ENCODE data around the gene TIGD4. TPM values are rescaled to one million over a fixed set of nuclear protein-coding genes. Genes with fewer than 3 reads are reported as not detected.

The TIGD4 gene
- total RNA-seq, 1 experiment from 2014 or later, result 1.9 TPM

- TF ChIP-seq PREB (CRISPR knock-in tag; IDR thresholded peaks at IDR 0.05; ENCODE audit: borderline replicate concordance), result no peak
- no peak for TF ChIP-seq IRF2 (CRISPR knock-in tag; IDR thresholded peaks at IDR 0.05; ENCODE audit: borderline replicate concordance, low read depth)
These were observed 16.4 kb upstream of the TIGD4 start (continued) for GRCh38 chr4:152795891-152796290.

- DNase-seq (ENCODE audit: low spot score) (no peak), ATAC-seq (no peak)
- no peak for TF ChIP-seq MYBL2 (CRISPR knock-in tag; IDR thresholded peaks at IDR 0.05)
- TF ChIP-seq, protein P1, sequence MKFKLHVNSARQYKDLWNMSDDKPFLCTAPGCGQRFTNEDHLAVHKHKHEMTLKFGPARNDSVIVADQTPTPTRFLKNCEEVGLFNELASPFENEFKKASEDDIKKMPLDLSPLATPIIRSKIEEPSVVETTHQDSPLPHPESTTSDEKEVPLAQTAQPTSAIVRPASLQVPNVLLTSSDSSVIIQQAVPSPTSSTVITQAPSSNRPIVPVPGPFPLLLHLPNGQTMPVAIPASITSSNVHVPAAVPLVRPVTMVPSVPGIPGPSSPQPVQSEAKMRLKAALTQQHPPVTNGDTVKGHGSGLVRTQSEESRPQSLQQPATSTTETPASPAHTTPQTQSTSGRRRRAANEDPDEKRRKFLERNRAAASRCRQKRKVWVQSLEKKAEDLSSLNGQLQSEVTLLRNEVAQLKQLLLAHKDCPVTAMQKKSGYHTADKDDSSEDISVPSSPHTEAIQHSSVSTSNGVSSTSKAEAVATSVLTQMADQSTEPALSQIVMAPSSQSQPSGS (CRISPR knock-in tag; IDR thresholded peaks at IDR 0.05; ENCODE audit: borderline replicate concordance, low read depth), result no peak
- no peak for TF ChIP-seq ZNF232 (CRISPR knock-in tag; IDR thresholded peaks at IDR 0.05)
- TF ChIP-seq, protein P2, sequence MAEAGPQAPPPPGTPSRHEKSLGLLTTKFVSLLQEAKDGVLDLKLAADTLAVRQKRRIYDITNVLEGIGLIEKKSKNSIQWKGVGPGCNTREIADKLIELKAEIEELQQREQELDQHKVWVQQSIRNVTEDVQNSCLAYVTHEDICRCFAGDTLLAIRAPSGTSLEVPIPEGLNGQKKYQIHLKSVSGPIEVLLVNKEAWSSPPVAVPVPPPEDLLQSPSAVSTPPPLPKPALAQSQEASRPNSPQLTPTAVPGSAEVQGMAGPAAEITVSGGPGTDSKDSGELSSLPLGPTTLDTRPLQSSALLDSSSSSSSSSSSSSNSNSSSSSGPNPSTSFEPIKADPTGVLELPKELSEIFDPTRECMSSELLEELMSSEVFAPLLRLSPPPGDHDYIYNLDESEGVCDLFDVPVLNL (CRISPR knock-in tag; IDR thresholded peaks at IDR 0.05; ENCODE audit: borderline replicate concordance, low read depth), result no peak
- no peak for TF ChIP-seq CREB1 (CRISPR knock-in tag; IDR thresholded peaks at IDR 0.05)
- TF ChIP-seq NR1H2 (CRISPR knock-in tag; IDR thresholded peaks at IDR 0.05), result no peak
- TF ChIP-seq FOXK1 (CRISPR knock-in tag; IDR thresholded peaks at IDR 0.05), result no peak
- no peak for TF ChIP-seq STAT6 (CRISPR knock-in tag; conservative IDR thresholded peaks at IDR 0.05; ENCODE audit: low read depth)
- TF ChIP-seq ZSCAN18 (CRISPR knock-in tag; IDR thresholded peaks at IDR 0.05), result no peak
- TF ChIP-seq SOX15 (CRISPR knock-in tag; IDR thresholded peaks at IDR 0.05), result no peak
- no peak for TF ChIP-seq ZNF281 (CRISPR knock-in tag; IDR thresholded peaks at IDR 0.05)
- TF ChIP-seq, protein P3, sequence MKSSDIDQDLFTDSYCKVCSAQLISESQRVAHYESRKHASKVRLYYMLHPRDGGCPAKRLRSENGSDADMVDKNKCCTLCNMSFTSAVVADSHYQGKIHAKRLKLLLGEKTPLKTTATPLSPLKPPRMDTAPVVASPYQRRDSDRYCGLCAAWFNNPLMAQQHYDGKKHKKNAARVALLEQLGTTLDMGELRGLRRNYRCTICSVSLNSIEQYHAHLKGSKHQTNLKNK (CRISPR knock-in tag; IDR thresholded peaks at IDR 0.05), result no peak
- TF ChIP-seq ETV6 (CRISPR knock-in tag; IDR thresholded peaks at IDR 0.05), result no peak
- TF ChIP-seq TEAD1 (CRISPR knock-in tag; IDR thresholded peaks at IDR 0.05), result no peak
- no peak for TF ChIP-seq GABPB1 (CRISPR knock-in tag; IDR thresholded peaks at IDR 0.05)
- TF ChIP-seq, protein P4, sequence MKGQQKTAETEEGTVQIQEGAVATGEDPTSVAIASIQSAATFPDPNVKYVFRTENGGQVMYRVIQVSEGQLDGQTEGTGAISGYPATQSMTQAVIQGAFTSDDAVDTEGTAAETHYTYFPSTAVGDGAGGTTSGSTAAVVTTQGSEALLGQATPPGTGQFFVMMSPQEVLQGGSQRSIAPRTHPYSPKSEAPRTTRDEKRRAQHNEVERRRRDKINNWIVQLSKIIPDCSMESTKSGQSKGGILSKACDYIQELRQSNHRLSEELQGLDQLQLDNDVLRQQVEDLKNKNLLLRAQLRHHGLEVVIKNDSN (CRISPR knock-in tag; IDR thresholded peaks at IDR 0.05), result no peak
- TF ChIP-seq ZNF219 (CRISPR knock-in tag; IDR thresholded peaks at IDR 0.05; ENCODE audit: borderline replicate concordance), result no peak
- Mint-ChIP-seq H3K27ac (no peak overlapping the region), H3K4me3 (no peak overlapping the region), H3K4me1 (peaks cover 7% of the 10 kb centered on the region), H3K36me3 (no peaks in the 10 kb centered on the region), H3K9me3 (no peaks in the 10 kb centered on the region), H3K27me3 (ENCODE audit: low read depth) (no peaks in the 10 kb centered on the region)
- POLR2A ChIA-PET, result no interaction called here
- CTCF ChIA-PET, result no interaction called here
These were observed 7.1 kb upstream of the TIGD4 start for GRCh38 chr4:152786627-152787026.
